GM18907 (cell line): ENCODE data around the gene NRBF2.

ENCODE experiments used
- ATAC-seq: cut with Tn5 transposase; IDR thresholded peaks from one replicate; pipeline ENCODE4 v1.9.1; 2021; ENCODE audit warnings: mild to moderate bottlenecking, moderate library complexity; ENCODE audit not compliant: unreplicated experiment

Gene NRBF2

DNA sequence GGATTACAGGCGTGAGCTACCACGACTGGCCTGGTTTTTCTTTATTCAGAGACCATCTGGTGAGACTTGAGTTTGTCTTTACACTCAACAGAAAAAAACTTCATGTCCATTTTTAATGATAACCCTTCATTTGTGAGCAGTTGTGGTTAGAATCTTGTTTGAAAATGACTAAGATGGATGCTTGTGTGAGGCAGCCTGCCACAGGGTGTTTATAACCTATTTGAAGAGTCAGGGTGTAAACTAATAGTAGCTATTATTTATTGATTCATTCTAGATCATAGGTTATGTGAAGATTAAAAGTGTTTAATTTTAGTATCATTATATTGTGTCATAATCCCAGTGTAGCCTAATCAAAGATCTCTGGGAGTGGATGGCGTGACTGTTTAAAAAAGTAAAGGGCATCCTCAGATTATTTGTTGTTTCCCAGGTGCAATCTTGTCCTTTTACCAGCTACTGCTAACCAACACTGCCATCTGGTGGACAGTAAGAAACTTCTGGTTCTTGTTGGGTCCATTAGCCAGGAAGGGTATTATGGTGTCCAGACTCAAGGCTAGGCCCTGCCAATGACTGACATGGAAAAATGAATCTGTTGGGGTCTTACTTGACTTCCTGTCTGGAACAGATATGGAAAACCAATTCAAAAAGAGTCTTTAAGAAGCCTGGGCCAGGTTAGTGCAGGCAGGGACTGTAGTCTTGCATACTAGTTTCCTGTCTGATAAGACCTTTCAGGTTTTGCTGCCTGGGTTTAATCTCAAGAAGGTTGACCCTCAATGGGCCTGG lies 24.9 kb downstream of the NRBF2 start:
- peak; percentile 75 for ATAC-seq

DNA sequence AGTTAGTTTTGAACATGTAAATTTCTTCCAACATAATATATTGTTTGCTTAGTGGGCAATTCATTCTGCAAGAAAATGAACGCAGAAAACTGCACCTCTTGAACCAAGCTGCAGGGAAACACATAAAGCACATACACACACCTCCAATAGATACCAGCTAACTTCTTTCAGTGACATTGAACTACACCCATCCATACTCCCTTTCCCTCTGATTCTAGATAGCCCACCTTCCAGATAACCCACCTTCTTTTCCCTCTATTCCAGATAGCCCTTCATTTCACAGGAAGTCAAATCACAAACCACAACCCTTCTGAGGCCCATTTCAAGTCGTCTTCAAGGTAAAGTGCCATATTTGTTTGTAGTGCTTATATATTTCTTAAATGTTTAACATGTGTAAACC lies 28.5 kb downstream of the NRBF2 start:
- no peak for ATAC-seq

DNA sequence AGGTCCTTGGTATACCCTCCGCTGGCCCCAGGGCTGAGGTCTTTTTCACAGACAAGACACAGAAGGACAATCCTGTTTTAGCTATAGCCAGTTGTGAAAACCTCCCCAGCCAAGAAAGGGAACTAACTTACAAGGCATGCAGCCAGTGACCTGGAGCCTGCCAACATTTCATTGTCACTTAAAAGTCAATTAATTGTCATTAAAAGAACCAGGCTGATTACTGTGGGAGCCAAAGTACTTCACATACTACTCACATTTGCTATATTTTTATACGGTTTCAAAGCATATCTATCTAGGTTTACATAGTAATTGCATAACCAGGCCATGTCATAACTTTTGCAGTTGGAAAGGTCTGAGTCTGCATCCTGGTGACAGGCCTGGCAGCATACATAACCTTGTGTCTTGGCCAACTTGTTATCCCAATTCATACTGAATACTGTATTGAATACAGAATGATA lies 31.1 kb downstream of the NRBF2 start:
- no peak for ATAC-seq

DNA sequence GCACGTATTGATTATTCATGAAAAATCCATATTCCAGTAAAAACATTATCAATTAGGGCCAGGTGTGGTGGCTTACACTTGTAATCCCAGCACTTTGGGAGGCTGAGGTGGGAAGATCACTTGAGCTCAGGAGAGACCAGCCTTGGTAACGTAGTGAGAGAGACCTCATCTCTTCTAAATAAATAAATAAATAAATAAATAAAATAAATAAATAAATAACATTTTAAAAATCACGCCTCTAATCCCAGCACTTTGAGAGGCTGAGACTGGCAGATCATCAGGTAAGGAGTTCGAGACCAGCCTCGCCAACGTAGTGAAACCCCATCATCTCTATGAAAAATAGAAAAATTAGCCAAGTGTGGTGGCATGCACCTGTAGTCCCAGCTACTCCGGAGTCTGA lies 32.1 kb downstream of the NRBF2 start:
- no peak for ATAC-seq

DNA sequence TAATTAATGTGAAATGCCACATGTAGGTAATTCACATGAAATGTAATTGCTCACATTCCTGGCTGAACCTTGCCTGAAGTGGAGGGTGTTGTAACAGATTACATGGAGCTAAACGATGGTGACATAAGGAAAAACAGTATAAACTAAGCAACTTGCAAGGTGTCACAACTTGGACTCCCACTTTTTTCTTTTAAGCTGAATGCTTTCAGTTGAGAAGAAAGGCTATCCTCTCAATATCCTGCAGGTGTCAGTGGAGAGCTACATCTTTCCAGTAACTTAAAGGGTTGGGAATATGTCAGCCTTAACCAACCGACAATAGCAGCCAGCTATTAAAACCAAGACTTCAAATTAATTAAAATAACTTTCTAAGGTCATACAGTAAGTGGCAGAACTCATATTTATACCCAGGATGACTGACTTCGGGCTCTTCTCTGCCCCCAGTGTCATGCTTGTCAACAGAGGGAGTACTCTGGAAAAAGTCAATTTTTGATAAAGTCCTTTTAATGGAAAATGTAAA lies 33.7 kb downstream of the NRBF2 start:
- no peak for ATAC-seq

DNA sequence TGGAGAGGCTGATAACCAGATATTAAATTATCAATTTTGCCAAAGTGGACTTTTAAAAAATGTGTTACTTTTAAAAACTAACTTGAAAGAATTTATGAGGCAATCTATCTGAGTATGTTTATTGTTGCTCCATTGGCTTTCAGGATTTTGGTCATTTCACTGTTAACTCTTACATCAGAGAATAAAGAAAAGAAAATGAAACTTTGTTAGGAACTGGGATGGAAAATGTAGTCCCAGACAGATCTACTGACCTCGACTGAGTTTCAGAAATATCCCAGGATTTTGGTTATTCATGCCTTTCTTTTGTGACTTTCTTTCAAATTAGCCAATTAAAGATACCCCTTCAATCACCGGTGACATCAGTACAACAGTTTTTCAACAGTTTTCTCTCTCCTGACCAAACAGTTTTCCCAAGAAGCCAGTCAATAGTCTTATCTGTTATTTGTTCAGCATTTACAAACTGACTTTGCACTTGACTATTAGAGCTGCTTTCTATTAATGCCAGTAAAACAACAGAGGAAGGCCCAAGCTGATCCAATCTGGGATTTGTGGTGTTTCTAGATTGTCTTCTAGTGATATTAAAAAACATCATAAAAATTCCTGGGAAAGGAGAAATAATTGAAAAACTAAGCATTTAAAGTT lies 35.8 kb downstream of the NRBF2 start:
- no peak for ATAC-seq

DNA sequence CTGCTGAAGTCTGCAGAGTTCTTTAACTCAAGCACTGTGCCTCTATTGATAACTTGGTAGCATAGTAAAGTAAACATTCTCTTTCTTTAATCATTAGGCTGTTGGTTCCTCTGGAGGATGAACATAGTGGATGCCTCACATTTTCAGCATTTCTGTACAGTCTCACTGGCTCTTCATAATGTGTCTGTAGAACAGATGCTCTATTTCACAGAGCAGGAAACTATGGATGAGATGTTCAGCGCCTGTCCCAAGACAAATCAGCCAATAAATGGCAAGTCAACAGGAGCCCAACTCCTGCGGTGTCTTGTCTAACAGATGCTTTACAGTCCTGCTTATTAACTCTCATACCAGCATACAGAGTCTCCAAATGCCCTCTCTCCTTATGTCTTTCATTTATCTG lies 36.5 kb downstream of the NRBF2 start:
- no peak for ATAC-seq

DNA sequence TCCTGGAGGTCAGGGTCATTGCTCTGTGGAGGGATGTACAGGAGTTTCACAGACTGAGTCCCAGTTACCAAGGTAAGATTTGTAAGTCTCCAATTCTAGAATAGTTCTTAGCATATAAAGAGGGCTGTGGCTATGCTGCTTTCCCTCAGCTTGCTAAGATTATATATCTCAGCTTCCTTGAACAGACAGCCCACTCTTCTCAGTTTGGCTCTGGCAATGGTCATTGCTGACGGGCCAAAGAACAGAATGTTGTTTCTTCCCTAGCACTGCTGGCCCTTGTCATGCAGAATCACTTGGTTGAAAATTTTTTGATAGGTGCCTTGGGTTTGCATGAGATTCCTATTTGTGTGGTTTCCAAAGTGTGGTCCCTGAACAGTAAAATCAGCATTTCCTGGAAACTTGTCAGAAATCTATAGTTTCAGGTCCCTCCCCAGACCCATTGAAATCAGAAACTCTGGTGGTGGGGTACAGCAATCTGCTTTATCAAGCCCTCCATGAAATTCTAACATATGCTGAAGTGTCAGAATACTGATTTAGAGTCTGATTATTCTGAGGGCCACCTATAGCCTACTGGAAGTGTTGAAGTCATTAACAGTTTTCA lies 38.2 kb downstream of the NRBF2 start:
- no peak for ATAC-seq

DNA sequence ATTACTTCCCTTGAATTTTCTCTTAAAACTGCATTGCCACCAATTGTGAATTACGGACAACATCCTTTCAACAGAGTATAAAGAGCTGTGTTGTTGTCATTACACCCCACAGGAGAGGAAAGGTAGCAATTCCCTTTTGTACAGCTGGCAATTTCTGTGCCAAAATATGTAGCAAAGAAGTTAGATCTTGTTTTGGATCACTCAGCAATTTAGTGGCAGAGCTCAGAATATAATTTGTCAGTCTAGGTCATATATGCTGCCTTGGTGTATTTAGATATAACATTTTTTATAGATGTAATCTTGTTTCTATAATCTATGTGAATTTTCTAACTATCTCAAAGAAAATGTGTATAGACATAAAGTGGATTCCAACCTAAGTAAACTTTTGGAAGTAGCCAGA lies 38.8 kb downstream of the NRBF2 start:
- no peak for ATAC-seq

DNA sequence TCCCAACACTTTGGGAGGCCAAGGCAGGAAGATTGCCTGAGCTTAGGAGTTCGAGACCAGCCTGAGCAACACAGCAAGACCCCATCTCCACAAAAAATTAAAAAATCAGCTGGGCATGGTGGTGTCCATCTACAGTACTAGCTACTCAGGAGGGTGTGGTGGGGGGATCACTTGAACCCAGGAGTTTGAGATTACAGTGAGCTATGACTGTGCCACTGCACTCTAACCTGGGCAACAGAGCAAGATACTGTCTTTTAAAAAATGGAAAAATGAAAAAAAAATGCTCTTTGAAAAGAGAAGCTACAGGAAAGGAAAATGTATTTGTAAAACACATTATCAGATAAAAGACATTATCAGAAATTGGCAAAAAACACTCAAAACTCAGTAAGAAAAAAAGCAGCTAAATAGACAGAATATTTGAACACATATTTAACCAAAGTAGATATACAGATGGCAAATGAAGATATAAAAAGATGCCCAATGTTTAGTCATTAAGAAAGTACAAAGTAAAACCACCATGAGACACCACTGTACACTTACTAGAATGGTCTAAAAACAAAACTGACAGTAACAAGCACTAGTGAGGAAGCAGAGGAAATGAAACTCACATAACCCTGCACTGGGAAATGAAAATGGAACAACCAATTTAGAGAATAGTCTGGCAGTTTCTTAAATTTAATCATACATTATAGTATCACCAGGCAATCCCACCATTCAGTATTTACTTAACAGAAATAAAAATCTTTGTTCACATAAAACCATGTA lies 40.5 kb downstream of the NRBF2 start:
- peak; percentile 98 for ATAC-seq

DNA sequence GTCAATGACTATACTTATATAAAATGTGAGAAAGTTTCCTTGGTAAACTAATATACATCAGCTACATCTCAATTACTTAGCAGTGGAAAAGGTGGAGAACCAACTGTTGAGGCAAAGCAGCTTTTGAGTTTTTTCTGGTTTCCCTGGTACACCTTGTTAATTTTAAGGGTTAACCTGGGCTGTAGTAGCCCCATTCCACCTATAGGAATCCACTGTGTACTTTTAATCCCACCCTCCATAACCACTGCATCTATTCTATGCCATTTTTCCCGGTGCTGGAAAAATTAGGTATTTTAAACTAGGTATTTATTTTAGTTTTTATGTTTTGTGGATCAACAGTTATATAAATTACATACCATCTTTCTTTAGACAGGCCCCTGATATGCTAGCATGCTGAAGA lies 42.4 kb downstream of the NRBF2 start:
- ATAC-seq: no peak

DNA sequence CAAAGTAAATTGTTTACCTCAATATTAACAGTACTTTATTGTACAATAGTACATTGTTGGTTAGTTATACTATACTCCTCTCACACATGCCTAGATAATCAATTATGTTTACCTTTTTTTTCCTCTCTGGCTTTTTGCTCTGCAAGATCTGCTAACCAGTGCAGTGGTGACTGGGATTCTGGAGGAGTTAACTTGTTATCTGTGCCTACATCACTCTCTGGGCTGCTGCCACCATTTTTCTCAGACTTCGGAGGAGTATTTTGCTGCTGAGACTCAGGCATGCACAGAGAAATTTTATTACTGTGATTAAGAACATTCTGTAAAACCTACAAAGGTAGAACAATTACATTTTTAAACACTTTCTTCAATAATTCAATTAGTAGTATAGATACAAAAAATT lies 59.7 kb downstream of the NRBF2 start:
- no peak for ATAC-seq

DNA sequence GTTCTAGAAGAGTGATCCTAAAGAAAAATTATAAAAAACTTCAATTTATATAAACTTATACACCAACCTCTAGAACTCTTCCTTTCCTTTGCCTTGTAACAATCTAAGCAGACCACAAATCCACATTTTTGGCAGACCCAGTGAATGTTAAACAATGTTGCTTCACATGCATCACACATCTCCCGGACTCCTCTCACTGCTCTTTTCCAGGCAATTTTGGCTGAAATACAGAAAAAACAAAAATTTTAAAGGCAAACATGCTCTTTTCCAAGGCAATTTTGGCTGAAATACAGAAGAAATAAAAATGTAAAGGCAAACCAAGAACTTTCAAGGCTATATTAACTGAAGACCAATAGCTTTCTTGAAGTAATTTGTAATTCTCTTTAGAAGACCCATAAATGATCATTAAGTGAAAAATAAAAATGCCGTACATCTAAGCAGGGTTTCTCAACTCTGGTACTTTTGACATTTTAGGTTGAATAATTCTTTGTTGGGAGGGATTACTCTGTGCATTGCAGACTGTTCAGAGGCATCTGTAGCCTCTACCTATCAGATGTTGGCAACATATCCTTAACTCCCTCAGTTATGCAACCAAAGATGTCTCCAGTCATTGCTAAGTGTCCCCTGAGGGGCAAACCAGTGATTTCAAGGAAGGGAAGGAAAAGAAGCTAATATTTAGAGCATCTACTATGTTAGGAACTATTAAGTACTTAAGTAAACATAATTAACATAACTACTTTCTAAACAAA lies 64.4 kb downstream of the NRBF2 start:
- ATAC-seq: no peak

DNA sequence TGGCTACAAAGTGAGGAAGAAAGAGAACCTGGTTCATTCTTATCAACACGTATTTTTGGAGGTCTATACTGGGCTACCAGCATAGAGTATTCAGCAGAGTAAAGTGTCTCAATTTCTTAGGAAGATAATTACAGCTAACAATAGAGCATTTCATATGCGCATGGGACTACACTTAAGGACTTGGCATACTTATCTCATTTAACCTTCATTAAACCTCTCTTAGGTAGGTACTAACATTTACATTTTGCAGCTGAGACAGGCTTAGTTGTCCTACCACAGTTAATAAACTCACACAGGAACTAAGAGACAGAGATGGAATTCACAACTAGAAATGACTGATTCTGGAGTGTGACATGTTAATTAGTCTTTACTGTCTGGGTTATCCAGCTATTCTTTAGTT lies 66.6 kb downstream of the NRBF2 start:
- no peak for ATAC-seq

DNA sequence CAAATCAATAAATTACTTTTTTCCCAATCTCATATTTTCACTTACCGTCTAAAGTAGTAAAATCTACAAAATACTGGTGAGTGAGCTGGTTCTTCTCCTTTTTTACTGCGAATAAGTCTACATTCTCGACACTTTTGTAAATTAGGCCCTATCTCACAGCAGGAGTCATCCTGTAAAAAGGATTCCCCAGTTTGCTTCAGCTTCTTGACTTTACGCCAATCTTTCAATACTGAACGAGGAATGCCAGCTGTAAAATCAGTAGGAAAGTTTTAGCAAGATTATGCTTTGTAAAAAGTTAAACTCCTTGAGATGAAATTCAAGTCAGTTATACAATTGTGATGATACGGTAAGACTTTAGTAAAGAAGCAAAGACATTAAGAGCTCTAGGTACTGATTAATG lies 67.3 kb downstream of the NRBF2 start:
- ATAC-seq: no peak

DNA sequence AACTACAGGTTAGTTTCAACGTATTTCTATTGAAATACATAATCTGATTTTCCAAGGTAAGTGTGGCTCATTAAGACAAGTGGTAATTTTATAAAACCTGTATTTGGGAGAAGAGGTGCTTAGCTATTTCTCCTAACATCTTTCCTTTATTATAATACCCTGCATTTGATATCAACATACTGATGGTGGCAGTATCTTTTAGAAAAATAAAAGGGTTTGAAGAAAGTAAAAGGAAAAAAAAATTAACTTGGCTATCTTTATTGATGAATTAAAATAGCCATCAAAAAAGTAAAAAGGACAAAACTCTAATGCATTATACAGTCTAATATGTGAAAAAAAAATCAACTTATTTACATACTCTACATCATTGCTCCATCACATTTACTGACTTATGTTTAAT lies 68.0 kb downstream of the NRBF2 start:
- no peak for ATAC-seq
